Activated CD4-positive, alpha-beta T cell treated with anti-CD3 and anti-CD28 coated beads for 1 hour (primary cell): ENCODE data around the gene CASK.

Experiments
- DNase-seq: peaks from one replicate; pipeline ENCODE4 v3.0.0-alpha.2; 2020

CASK gene

DNA sequence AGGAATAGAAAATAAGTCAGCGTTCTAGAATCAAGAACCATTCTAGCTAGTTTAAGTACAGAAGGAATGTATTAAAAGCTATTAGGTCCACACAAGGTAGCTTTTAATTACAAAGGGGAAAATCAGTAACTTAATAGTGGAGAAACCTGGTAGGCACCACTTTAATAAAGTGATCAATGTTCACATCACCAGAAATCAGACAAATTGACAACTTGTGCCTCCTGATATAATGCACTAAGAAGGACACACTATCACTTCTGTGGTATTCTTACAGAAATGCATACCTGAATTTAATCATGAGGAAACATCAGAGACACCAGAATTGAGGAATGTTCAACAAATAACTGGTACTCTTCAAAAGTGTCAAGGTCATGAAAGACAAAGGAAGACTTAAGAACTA lies 421.4 kb downstream of the CASK start:
- no peak for DNase-seq

GRCh38 chrX:41499984-41500383 lies 423.4 kb downstream of the CASK start:
- no peak for DNase-seq

DNA sequence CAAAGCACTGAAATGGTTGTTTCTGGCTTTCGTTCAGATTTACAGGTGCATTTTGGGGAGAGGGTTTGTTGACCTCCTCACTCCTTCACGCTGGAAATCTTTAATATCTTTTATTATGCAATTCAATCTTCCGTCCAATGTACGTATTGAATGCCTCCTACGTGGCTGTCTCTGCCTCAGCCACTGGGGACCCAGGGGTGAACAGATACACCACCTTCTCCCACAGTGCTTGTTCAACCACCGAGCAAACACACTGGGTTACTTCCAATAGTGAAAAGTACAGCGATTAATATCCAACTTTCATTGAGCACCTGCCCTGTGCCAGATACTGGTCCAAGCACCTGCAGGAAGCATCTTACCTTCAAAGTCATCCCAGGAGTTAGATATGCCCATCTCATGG lies 424.2 kb downstream of the CASK start:
- DNase-seq, result no peak

- no peak for DNase-seq
These were observed 431.9 kb downstream of the CASK start for GRCh38 chrX:41491267-41492004.

DNA sequence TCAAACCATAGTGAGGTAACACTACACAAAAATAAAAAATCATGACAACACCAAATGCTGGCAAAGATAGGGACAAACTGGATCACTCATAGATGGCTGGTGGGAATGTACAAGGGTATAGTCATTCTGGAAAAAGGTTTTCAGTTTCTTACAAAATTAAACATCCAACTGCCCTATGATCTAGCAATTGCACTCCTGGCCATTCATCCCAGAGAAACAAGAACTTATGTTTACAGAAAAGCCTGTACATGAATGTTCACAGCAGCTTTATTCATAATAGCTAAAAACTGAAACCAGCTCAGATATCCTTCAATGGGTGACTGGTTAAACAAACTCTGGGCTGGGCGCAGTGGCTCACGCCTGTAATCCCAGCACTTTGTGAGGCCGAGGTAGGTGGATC lies 432.9 kb downstream of the CASK start:
- no peak for DNase-seq

GRCh38 chrX:41482154-41482850 lies 441.1 kb downstream of the CASK start:
- DNase-seq, result no peak

DNA sequence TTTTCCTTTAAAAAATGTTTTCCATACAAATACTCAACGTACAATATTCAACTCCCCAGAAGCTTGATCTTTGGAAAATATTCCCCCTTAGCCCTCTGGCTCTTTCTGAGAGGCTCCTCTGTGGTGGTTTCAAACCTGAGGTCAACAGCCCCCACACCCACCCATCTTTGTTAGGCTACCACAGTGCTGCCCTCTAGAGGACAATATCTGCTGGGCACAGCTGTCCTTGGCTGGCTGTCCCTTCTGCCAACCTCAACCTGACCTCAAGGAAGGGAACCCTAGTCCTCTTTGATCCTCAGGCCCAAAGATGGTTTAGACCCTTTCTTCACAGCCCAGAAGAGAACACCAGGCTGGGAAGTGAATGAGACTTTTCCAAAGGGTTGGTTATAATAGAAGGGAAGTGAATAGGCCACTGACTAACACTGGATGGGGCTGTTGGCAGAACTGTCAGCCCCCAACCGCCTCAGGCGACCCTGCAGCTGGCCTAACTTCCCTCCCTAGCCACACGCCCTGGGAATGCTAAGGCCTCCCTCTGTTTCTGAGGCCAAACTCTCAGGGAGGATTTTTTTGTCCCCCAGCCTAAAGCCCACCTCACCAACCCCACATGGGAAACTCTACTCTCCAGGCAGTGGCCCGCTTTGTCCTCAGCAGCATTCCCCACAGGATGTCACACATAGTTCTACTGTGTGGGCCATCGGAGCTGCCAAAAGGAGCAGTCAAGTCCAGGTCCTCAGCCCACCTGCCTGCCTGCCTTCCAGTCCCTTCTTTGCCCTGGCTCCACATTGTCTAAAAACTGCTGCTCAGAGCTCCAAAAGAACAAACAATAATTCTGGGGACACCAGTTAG lies 441.9 kb downstream of the CASK start:
- DNase-seq, result no peak

DNA sequence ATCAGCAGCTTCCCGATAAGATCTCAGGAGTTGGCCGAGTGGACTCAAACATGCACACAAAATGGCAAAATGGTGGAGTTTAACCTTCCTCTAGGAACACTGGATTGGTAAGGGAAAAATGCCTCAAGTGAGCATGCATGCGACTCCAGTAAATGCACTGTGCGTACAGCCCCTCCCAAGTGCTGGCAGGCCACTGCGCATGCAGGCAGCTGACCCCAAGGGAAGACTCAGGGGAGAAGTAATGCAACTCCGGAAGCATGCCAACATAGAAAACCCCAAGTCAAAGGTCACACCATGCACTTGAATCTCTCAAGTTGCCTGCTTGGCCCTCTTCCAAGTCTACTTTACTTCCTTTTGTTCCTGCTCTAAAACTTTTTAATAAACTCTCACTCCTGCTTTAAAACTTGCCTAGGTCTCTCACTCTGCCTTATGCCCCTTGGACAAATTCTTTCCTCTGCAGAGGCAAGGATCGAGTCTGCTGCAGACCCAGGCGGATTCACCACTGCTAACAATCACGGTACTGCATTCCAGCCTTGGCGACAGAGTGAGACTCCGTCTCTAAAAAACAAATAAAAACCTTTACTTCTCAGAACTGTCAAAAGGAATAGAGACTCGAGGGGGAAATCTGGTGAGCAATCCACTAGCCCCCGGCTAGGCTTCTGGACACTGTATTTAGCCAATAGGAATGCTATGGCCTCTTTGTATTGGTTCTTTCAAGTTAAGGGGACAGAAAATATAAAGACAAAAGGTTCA lies 442.7 kb downstream of the CASK start:
- no peak for DNase-seq

DNA sequence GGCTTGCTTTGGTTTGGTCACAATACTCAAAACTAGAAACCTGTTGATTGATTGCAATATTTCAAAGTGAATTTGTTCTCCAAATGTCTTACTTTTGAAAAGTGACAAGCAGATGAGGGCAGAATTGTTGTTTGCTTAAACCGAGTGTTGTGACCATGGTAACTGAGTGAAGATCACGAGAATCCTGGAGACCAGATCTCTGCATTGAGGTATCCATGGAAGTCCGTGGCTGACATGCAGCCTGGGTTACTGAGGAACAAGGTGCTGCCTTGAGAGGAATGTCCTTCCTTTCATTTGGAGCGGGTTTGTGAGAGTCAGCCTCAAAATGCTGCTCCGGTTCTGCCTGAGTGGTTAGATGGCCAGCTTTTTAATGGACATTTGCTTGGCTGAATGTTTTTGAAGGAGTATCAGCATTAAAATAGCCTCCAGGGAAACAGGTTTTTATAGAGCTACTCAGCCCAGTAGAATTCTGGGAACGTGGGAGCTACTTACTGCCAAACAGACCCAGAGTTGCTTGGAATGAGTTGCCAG lies 444.9 kb downstream of the CASK start:
- DNase-seq, result no peak

- DNase-seq, result no peak
These were observed 447.6 kb downstream of the CASK start for GRCh38 chrX:41475591-41476241.

DNA sequence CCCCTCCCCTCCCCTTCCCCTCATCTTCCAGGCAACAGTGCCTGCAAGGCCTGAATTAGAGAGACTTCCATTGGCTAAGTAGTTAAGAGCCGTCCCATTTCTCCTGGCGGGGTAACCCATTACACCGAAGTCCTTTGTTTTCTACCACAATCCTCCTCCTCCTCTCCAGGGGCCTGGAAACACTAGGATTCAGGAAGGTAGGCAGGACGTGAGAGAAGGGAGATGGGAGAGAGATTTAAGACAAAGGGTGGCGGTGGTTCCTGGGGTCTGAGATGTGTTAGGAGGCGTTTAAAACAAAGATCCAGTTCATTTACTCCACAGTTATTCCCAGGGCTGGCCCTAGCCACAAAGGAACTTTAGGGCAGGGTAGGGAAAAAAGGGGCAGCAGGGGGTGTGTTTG lies 448.2 kb downstream of the CASK start:
- no peak for DNase-seq

DNA sequence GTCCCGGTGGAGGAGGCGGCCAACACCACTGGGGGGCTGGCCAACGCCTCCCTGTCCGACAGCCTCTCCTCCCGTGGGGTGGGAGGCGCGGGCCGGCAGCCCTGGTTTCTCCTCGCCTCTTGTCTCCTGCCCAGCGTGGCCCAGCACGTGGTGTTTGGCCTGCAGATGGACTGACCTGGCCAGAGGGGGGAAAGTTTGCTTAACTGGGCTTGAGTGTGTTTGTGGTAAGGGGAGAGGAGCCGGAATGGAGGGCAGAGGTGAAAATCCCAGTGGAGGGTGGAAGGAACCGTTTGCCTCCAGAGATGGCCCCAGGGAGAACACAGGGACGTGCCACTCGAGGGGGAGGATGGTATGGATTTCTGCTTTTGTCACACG lies 448.6 kb downstream of the CASK start:
- DNase-seq, result no peak

GRCh38 chrX:41473936-41474725 lies 449.2 kb downstream of the CASK start:
- DNase-seq, result no peak

- DNase-seq, result no peak
These were observed 451.0 kb downstream of the CASK start for GRCh38 chrX:41472231-41472815.

GRCh38 chrX:41471786-41472185 lies 451.6 kb downstream of the CASK start:
- no peak for DNase-seq

- DNase-seq, result no peak
These were observed 452.6 kb downstream of the CASK start for GRCh38 chrX:41470706-41471105.

DNA sequence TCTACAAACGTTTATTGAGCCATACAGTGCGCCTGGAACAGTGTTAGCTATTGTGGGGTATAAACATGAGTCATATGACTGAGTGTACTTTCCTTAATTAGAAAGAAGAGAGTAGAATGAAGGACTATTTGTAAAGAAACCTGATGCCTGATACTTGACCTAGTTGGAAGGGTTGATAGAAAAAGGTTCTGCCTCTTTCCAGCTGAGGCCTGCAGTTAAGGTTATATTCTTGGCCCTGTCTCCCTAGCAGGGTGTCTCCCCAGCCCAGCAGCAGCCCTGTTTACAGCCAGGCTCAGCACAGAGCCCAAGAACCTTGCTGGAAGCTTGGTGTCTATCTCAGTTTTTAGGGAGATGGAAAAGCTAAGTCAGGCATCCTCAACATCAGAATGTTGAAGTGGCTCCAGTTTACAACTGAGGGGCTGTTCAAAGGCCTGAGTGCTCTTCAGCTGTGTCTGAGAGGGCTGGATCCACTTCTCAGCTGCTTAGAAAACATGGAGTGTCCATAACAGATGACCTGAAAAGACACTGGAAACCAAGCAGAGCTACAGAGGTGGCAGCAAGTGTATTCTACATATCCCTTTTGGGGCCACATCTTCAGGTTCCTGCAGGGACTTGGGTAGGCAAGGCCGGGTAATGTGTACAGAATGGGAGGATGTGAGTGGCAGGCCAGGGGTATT lies 454.6 kb downstream of the CASK start:
- DNase-seq, result no peak
